Stimulated activated CD4-positive, alpha-beta T cell treated with anti-CD3 and anti-CD28 coated beads, Interleukin-2, amount 100 ng/mL, for 4 hours (primary cell): ENCODE data around the gene PCBP1.
"Not testable (repeated sequence)": the region's sequence is repeated elsewhere in the genome, so short reads cannot be mapped to it uniquely, and the experiment has no call there.

Experiments used
- DNase-seq: peaks from one replicate; pipeline ENCODE4 v3.0.0-alpha.2; 2020; ENCODE audit warnings: low read depth

Gene PCBP1

DNA sequence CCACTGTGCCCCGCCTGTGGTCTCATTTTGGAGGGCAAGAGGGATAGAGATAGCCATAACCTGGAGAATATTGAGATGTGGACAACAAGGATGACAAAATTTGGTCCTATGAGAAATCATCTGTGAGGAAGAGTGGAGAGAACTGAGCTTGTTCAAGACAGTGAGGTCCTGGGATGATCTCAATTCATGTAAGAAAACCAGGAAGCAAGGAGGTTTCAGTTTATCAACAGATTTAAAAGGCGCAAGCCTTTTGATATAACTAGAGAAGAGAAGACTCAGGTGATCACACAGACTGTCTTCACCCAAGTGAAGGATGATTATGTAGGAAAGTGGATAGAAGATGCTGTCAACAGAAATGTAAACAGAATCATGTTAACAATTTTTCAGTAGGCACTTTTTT, 39.1 kb downstream of the PCBP1 start:
- DNase-seq = no peak

DNA sequence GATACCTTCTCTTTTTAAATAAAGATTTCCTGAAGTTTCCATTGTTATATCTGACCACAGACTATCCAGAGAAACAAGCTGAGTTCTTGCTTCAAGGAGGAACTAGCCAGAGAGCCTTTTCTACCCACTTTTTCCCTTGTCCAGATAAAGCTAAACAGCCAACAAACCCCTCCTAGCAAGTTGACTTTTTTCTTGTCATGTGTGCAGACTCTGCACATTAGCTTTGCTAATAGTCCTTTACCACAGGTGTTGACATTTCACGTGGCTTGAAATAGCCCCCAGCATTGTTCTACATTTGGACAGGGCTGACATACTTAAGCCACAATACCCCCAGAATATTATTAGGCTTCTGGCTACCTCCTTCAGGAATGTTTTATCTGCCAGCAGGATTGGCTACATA, 40.7 kb downstream of the PCBP1 start:
- DNase-seq = no peak

DNA sequence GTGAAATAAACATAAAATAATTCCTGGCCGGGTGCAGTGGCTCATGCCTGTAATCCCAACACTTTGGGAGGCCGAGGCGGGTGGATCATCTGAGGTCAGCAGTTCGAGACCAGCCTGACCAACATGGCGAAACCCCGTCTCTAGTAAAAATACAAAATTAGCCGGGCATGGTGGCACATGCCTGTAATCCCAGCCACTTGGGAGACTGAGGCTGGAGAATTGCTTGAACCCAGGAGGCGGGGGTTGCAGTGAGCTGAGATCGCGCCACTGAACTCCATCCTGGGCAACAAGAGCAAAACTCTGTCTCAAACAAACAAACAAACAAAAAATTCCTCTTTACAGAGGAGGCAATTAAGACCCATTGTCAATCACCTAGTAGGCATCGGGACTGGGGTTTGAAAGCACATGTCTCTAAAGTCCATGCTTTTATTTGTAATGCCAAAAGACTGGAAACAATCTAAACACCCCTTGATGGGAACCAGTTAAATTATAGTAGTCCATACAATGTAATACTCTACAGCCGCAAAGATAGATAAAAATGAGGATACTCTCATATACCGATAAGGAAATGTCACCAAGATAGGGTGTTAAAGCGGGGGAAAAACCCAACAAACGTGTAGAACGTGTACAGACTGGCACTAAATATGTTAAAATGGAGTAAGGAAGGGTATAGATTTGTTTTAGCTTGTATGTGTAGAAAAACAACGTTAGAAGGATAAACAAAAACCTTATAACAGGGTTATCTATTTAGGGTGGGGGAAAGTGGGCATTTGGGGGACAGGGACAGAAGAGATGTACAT, 44.3 kb downstream of the PCBP1 start:
- not testable (repeated sequence) for DNase-seq

DNA sequence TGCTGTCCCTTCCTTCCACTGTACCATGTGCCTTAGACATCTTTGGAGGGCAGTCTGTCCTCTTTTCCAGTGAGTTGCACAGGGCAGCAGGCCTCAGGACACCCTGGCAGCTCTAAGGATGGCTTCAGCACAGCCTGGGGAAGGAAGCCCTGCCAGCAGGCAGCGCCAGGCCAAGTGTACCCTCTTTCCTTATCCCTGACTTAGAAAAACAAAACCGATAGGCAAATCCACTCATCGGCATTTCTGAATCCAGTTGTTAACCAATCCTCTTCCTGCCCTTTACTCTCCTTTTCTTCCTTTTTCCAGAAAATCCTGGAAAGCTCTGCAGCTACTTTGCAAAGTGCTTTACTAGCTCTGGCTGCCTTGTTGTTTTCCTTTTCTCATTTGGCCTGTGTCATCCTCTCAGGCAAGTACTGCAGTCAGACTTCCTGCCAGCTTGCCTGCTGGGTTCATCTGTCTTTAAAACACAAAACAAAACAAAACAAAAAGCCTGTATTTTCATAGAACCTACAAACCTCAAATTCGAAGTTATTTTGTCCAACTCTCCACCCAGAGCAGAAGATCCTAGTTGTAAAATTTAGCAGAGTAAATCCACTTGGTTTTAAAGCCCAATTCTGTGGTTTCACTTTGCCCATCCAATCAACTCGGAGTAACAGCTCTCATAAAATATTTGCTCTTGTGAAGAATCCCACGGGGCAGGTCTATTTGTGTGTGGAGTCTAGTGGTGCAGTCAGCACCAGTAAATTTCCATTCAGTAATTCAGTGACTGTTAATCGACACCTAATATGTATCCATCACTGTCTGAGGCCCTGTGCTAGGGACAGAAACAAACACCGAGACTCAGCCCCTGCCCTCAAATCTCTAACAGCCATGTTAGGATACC, 45.2 kb downstream of the PCBP1 start:
- DNase-seq = no peak

DNA sequence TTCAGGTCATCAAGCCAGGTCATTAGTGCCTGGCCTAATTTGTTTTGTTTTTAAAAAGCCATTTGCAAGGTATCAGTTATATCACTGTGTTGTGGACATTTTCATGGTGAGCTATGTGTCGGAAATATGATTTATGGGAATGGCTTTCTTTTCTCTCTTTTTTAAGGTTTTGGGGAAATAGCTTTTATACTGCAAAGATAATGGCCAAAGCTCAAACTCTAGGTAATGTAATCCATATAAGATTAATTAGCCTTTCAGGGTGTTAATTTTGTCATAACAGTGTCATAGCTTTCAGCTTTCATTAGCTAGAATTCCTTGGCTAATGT, 45.8 kb downstream of the PCBP1 start:
- DNase-seq = no peak

DNA sequence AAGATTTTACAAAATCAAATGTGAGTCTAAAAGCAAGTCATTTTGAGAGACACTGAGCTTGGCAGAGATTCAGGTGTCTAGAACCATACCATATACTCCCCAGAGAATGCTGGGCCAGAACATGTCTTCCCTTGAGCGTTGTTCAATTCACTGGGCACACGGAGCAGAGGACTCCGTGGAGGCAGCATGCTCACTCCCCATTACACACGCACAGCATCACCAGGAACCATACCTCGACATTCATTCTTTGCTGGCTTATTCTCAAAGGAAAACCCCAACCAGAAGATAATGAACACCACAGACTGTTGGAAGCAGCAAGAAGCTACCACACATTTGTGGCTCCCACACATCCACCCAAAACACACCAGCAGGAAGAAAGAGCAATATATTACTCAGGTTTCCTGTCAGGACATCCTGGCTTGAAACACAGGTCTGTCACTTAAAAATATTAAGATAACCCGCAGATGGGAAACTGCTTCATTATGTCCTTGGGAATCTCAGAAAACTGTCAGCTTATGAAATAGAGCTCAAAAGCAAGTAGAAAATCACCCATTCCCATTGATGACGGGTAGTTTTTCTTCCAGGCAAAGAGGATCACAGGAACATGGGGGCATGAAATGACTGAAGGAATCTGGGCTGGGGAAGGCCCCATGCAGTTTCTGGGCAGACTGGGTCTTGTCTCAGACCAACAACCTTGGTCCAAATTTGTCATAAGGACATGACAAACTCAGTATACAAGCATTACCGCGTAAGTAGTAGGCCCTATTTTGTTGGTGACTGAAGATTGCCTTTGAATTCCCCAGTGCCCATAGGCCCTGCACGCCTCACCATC, 46.4 kb downstream of the PCBP1 start:
- DNase-seq = no peak

DNA sequence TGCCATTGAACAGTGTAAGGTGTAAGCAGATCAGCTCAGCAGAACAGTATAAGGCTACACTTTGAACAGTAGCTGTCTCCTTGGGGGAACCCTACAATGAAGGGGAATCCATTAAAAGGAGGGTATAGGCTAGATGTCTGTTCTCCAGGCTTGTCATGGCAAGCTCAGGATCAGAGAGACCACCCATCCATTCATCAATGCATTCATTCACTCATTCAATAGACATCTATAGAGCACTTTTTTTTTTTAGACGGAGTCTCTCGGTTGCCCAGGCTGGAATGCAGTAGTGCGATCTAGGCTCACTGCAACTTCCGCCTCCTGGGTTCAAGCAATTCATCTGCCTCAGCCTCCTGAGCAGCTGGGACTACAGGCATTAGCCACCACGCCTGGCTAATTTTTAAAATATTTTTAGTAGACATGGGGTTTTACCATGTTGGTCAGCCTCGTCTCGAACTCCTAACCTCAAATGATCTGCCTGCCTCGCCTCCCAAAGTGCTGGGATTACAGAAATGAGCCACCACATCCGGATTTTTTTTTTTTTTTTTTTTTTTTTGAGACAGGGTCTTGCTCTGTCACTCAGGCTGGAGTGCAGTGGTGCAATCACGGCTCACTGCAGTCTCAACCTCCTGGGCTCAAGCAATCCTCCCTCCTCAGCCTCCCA, 47.2 kb downstream of the PCBP1 start:
- not testable (repeated sequence) for DNase-seq
